Activated CD4-positive, alpha-beta T cell treated with anti-CD3 and anti-CD28 coated beads, Interleukin-2, amount 50 U/mL, for 48 hours (primary cell): ENCODE measurements around the gene THSD4.
"Not testable (repeated sequence)": the region's sequence is repeated elsewhere in the genome, so short reads cannot be mapped to it uniquely, and the experiment has no call there.

Source experiments
- DNase-seq, 2 experiments: peaks; one replicate each; pipeline ENCODE4 v3.0.0-alpha.2; 2020

THSD4 gene

DNA sequence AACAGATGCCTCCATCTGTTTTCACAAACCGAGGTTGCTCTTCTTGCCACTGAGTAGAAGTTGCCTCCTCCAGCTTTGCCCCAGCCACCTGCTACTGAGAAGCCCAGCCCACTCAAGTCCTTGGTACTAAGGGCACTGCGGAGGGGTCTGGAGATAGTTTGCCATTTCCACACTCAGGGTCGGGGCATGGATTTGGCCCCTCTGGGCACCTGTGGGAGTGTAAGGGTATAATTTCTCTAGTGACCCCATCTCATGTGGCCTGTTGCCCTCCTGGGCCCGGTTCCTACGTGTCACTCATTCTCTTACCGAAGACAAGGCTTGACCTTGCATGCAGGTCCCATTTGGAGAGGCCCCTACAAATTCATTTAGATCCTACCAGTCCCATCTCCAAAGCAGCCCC is 79.0 kb downstream of the THSD4 start:
- DNase-seq, result no peak

- no peak for DNase-seq
These were observed 80.0 kb downstream of the THSD4 start for GRCh38 chr15:71195242-71195641.

GRCh38 chr15:71197620-71198019 is 82.3 kb downstream of the THSD4 start:
- no peak for DNase-seq

DNA sequence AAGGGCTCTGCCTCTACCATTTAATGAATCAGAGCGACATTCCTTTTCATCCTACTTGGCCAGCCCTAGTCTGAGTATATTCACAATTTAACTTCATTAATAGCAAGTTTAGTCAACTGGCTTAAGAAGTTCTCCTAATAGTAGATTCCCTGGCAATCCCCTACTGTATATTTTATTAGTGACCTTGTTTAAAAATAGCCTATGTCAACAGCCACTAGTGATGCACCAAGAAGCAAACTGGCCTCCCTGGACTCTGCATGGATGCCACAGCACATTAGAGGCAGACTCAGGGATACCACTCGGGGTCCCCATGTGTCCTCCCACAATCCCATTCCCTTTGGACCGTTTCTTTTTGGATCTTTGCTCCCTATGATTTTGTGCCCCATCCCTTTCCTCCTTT is 83.6 kb downstream of the THSD4 start:
- no peak for DNase-seq

DNA sequence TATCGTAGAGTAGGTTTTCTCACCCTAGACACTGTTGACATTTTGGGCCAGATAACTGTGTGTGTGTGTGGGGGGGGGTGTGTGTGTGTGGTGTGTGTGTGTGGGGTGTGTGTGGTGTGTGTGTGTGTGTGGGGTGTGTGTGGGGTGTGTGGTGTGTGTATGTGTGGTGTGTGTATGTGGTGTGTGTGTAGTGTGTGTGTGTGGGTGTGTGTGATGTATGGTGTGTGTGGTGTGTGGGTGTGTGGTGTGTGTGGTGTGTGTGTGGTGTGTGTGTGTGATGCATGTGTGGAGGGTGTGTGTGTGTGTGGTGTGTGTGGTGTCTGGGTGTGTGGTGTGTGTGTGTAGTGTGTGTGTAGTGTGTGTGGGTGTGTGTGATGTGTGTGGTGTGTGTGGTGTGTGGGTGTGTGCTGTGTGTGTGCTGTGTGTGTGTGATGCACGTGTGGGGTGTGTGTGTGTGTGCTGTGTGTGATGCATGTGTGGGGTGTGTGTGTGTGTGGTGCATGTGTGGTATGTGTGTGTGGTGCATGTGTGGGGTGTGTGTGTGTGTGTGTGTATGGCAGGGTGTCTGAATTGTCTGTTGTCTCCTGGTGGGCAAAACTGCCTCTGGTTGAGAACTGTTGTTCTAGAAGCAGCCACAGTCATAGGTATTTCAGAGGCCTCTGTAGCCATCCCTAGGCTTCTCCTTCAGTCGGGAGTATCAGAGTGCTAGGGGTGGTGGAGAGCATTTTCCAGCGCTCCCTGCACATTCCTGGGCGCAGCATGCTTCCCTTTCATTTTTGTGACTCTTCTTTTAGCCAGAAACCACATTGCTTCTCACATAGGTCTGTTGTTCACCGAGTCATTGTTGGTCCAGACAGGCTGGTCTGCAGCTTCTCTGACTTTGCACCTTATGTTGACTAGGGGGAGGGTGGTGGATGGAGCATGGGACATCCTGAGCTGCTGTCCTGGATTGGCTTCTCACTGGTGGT is 84.4 kb downstream of the THSD4 start:
- no peak for DNase-seq

- DNase-seq, result no peak
These were observed 86.2 kb downstream of the THSD4 start for GRCh38 chr15:71201477-71201876.

GRCh38 chr15:71202712-71203111 is 87.4 kb downstream of the THSD4 start:
- no peak for DNase-seq

DNA sequence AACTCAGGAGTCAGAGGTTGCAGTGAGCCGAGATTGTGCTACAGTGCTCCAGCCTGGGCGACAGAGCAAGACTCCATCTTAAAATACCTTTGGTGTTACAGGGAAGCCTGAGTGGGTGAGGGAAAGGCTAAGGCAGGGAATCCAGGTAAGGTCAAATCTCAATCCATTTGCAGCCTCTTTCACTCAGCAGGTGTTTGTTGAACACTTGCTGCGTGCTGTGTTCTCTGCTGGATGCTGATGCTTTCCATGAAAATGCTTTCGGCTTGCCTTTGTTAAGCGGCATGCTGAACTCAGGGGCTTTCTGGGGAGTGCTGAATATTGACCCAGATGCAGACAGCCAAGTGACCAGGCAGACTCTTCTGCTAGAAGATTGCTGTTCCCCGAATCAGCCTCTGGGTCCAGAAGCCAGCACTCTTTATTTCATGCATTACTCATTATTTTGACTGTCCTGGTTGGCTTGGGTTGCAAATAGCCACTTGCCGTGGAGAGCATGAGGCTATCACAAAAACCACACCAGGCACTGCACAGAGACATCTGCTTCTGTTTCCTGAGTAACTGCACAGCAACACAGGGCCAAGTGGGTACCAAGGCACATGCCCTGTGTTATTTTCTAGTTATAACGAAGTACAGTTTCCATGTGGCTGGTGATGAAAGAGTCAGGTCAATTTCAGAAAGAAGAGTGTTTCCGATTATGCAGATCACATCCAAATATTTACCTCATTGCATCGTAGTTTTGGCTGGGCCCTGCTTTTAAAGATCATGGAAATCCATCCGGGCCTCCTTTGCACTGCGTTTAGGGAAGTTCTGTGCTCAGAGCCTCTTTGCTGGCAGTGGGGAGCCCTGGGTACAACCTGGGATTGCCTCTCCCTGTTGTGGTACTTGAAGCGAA is 88.6 kb downstream of the THSD4 start:
- DNase-seq, result no peak

GRCh38 chr15:71207141-71207540 is 91.9 kb downstream of the THSD4 start:
- no peak for DNase-seq

- DNase-seq, result no peak
These were observed 96.9 kb downstream of the THSD4 start for GRCh38 chr15:71212146-71212545.

DNA sequence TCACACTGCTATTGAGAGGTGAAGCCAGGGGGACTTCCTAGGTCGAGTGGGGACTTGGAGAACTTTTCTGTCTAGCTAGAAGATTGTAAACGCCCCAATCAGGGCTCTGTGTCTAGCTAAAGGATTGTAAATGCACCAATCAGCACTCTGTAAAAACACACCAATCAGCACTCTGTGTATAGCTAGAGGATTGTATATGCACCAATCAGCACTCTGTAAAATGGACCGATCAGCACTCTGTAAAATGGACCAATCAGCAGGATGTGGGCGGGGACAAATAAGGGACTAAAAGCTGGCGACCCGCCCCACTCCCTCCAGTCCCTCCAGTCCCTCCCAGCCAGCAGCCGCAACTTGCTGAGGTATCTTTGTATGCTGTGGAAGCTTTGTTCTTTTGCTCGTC is 98.7 kb downstream of the THSD4 start:
- not testable (repeated sequence) for DNase-seq

GRCh38 chr15:71215126-71215894 is 100.0 kb downstream of the THSD4 start:
- DNase-seq, result no peak

GRCh38 chr15:71218272-71218805 is 103.1 kb downstream of the THSD4 start:
- DNase-seq, result no peak

DNA sequence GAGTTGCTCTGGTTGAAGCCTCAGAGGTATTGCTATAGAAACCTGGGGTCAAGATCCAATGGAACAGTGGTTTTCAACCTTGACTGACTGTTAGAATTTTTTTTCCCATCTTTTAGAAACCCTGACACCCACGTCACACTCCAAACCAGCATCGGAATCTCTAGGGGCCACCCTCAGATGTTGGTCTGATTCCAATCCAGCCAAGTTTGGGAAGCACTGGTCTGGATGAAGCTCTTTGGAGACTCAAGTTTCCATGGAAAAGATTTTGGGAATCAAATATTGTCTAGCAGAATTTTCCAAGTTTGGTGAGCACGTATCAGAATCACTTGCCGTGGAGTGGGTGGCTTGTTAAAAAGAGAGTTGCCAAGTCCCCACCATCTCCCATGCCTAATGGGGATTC is 103.8 kb downstream of the THSD4 start:
- no peak for DNase-seq

- no peak for DNase-seq
These were observed 104.4 kb downstream of the THSD4 start for GRCh38 chr15:71219645-71220044.

DNA sequence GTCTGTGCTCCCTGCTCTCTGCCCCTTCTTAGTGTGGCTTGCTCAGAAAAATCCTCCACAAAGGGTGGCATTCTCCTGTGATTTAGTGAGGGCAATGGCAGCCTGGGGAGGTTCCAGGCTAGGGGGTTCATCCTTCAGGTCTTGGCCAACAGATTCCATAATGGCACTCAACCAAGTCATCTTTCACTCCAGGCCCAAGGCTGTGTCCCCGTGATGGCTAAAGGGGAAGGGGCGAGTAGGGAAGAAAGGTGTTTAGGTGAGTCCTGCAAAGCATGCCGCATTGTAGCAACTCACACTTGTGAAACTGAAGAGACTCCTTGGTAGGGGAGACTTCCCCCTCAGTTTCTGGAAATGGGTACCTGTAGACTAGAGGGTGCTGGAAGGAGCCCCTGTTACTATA is 105.6 kb downstream of the THSD4 start:
- no peak for DNase-seq

- no peak for DNase-seq
These were observed 106.1 kb downstream of the THSD4 start for GRCh38 chr15:71221417-71221816.

DNA sequence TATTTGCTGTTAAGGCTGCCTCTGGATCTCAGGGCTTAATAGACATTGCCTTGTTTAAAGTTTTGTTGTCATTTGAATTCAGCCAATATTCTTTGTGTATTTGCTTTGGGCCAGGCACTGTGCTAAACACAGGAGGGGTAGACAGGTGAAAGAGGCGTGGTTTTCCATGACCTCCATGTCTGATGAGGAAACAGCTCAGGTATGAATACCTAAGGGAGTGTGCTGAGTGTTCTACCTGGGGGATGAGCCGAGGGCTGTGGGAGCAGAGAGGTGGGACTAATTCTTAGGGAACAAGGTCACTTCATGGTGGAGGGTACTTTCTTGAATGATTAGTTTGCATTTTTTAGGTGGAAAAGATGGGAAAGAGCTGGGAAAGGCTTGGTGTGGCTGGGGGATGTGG is 108.2 kb downstream of the THSD4 start:
- no peak for DNase-seq

GRCh38 chr15:71224024-71224423 is 108.8 kb downstream of the THSD4 start:
- no peak for DNase-seq

DNA sequence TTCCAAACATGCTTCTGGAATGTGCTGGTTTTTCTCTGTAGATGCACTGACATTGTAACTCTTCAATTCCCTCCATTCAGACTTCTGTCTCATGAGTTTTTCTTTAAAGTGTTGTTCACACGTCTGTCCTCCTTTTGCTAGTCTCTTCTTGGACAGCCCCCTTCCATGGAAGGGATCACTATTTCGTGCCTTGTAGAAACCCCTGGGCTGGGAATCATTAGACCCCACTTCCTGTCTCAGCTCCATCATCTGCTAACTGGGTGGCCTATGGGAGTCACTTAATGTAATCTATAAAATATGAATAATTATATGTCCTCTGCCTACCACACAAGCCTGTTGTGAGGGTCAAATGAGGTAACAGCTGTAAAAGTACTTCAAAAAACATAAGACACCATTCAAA is 110.6 kb downstream of the THSD4 start:
- no peak for DNase-seq

DNA sequence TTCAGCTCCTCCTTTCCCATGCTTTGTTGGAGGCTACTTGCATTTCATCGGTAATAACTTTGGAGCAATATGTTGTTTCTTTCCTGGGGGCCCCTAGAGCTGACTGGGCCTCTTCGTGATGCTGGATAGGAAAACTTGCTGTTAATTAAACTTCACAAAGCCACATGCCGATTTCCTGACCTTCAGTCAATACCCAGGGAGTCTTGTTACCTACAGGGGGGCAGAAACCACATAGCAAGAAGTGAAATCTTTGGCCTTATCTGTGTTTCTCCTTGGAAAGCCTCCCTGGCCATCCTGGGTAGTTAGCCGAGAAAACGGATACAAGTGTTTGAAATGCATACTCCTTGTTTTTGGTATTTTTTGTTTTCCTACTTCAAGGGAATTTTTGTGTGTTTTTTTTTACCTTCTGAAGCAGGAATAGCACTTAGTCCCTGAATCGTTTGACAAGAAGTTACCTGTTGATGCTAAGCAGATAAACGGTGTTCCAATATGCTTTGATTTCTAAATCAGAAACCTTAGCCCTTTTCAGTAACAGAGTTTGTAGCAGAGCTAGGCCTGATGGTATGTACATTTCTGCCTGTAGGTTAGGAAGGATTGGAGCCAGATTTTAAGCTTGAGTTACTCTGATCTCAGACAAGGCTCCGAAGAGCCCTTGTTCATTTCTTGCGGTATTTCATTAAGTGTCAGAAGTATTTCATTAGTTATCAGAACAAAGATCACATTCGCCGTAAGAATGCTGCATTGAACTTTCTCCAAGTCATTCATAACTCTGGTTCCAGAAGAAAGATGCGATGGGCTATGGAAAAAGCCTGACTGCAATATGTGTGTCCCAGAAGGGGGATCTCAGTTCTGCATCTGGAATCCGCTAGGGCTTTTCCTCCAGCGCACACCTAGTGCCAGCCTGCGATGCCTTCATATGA is 111.5 kb downstream of the THSD4 start:
- DNase-seq, result no peak

DNA sequence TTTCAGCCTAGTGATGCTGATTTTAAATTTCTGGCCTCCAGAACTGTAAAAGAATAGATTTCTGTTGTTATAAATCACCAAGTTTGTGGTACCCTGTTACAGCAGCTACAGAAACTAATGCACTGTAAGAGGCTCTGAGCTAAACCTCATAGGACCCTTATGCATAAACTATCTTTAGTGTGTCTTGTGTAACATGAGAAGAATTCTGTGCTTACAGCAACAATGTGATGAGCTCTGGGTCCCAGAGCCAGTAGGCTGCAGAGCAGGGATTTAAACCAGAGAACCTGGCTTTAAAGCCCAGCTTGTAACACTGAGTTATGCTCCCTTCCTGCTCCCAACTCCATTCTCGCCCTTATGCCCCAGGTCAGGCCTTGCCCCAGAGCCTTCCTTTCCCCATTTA is 113.1 kb downstream of the THSD4 start:
- no peak for DNase-seq
